ENCODE data around the gene DOK5. TPM values are rescaled to one million over a fixed set of nuclear protein-coding genes. Genes with fewer than 3 reads are reported as not detected.
A peak's percentile ranks its signal among the peaks of the same experiment; 100 is the strongest.

The DOK5 gene
- total and polyA plus RNA-seq, 2 of the 4 experiments (the other 2 are of a cell fraction): 2.8 to 3.9 TPM

- no peaks in the 10 kb centered on the region for H3K79me1 ChIP-seq (ENCODE audit: low read depth in 1 of 2, low read length in 2 of 2)
- no peak overlapping the region for H4K91ac ChIP-seq (ENCODE audit: insufficient read depth, low read depth, low read length)
- no peak overlapping the region for H2AK5ac ChIP-seq (ENCODE audit: low read depth, low read length)
- H3K23ac ChIP-seq (ENCODE audit: low read depth, low read length): no peak overlapping the region
- H3K4me1 ChIP-seq (ENCODE audit: control insufficient read depth, insufficient read depth, low read length): no peaks in the 10 kb centered on the region
- no peak overlapping the region for H2BK120ac ChIP-seq (ENCODE audit: low read depth, low read length)
- H4K8ac ChIP-seq (ENCODE audit: low read depth in 2 of 2, low read length in 2 of 2): no peak overlapping the region
- no peak overlapping the region for H3K56ac ChIP-seq (ENCODE audit: extremely low read depth, insufficient read depth, low read length)
- no peak overlapping the region for H2BK15ac ChIP-seq (ENCODE audit: low read depth, low read length)
- BruUV-seq (replicated peaks): no TSS peak
- POLR2A ChIA-PET (ENCODE audit: unreplicated experiment): no interaction called here
- H3K27me3 ChIP-seq (ENCODE audit: control insufficient read depth, insufficient read depth, low read length): no peaks in the 10 kb centered on the region
- no peak overlapping the region for H3K14ac ChIP-seq (replicated peaks; ENCODE audit: low read depth, low read length)
- no peak overlapping the region for H3K27ac ChIP-seq (ENCODE audit: insufficient read depth, low read length)
- H2BK5ac ChIP-seq (ENCODE audit: low read depth, low read length, poor library complexity, severe bottlenecking): no peak overlapping the region
- H3K18ac ChIP-seq (ENCODE audit: low read depth, low read length): no peak overlapping the region
- H3K9me1 ChIP-seq (ENCODE audit: insufficient read depth, low read length): no peaks in the 10 kb centered on the region
- H3K4me2 ChIP-seq (ENCODE audit: low read depth, low read length): no peak overlapping the region
- H2BK20ac ChIP-seq (ENCODE audit: low read depth, low read length): no peak overlapping the region
- H2AFZ ChIP-seq (replicated peaks; ENCODE audit: low read length, poor library complexity): no peak overlapping the region
- intact Hi-C loops (cut with micrococcal nuclease): loop anchor here (10.0 kb wide), 1 partner anchor 175 kb away; the partner anchor contains the start of gene DOK5
- no peaks in the 10 kb centered on the region for H4K20me1 ChIP-seq (ENCODE audit: insufficient read depth, low read length)
- CTCF ChIA-PET: no interaction called here
- no peak overlapping the region for H4K5ac ChIP-seq (ENCODE audit: low read depth, low read length)
- DNase-seq (peak; percentile 67), ATAC-seq (ENCODE audit: low read depth) (peak; percentile 87)
- no peaks in the 10 kb centered on the region for H3K36me3 ChIP-seq (ENCODE audit: control insufficient read depth, insufficient read depth, low read length)
- no peak overlapping the region for H3K4me3 ChIP-seq (ENCODE audit: insufficient read depth, low read depth, low read length)
- TF ChIP-seq SMC3 (IDR thresholded peaks at IDR 0.05; ENCODE audit: low read depth, low read length): peak; percentile 44; the same call in 1 of the 2 replicates
- TF ChIP-seq RAD21 (IDR thresholded peaks at IDR 0.05; ENCODE audit: low read length): peak; percentile 51
- TF ChIP-seq CTCF (conservative IDR thresholded peaks at IDR 0.05; ENCODE audit: low read depth, low read length): peak; percentile 71
- no peak for TF ChIP-seq RCOR1 (IDR thresholded peaks at IDR 0.05; ENCODE audit: insufficient replicate concordance, low read length)
- no peak overlapping the region for H2AK9ac ChIP-seq (replicated peaks; ENCODE audit: low read depth, low read length, poor library complexity)
- H3K4ac ChIP-seq (ENCODE audit: low read depth, low read length): no peak overlapping the region
- no peak overlapping the region for H3K9ac ChIP-seq (ENCODE audit: low read depth, low read length)
- in situ Hi-C loops (cut with MboI; ENCODE audit: low sequenced_read_pairs): loop anchor here (5.0 kb wide), 1 partner anchor 427 kb away; no protein-coding TSS in a partner anchor
- 9% methylated on average over 5 of the region's 8 CpGs; no CpG with 5 or more reads in 1 of the 2 experiments for WGBS, 2 experiments (ENCODE audit: extremely low coverage in 2 of 2, insufficient read length in 1 of 2)
- no peaks in the 10 kb centered on the region for H3K9me3 ChIP-seq (ENCODE audit: control insufficient read depth, insufficient read depth, low read length)
- dilution Hi-C loops (cut with HindIII; ENCODE audit: low sequenced_read_pairs, unreplicated experiment): no loop called here
These were observed 174.1 kb downstream of the DOK5 start for GRCh38 chr20:54649511-54649962.
